AG04450 (cell line): ENCODE data around the gene KCNK15. TPM values are rescaled to one million over a fixed set of nuclear protein-coding genes. Genes with fewer than 3 reads are reported as not detected.
"Not testable (repeated sequence)": the region's sequence is repeated elsewhere in the genome, so short reads cannot be mapped to it uniquely, and the experiment has no call there.

Experiments used
- CTCF ChIA-PET: fragments of 300-600, 350-600 bp; formaldehyde crosslinking; extraction: SDS; loops from one replicate; lab custom pipeline; 2022; ENCODE audit warnings: antibody characterized with exemption, inconsistent platforms; lab: Charles Lee
- POLR2A ChIA-PET: fragments of 350-600 bp; formaldehyde crosslinking; extraction: SDS; loops from one replicate; lab custom pipeline; 2021; ENCODE audit warnings: antibody characterized with exemption, inconsistent platforms; lab: Yijun Ruan, JAX
- DNase-seq: peaks from one replicate; pipeline ENCODE4 v3.0.0-alpha.2; 2011; ENCODE audit warnings: low read depth, low spot score
- H3K27ac ChIP-seq: one replicate; pipeline ENCODE4 v1.5.1; 2012; ENCODE audit warnings: low read depth, low read length, control low read depth
- H3K27me3 ChIP-seq: one replicate; pipeline ENCODE4 v1.6.0; 2012; ENCODE audit warnings: low read length; ENCODE audit not compliant: control insufficient read depth, insufficient read depth
- H3K4me3 ChIP-seq: 2 replicates; pipeline ENCODE4 v1.5.1; 2011; ENCODE audit warnings: mild to moderate bottlenecking, low read depth, low read length, control low read depth
- H3K9me3 ChIP-seq: 2 replicates; pipeline ENCODE4 v1.5.1; 2012; ENCODE audit warnings: low read length; ENCODE audit not compliant: control insufficient read depth, insufficient read depth
- CTCF ChIP-seq: IDR thresholded peaks from 2 replicates; pipeline ENCODE4 v1.5.1; 2011; ENCODE audit warnings: low read depth, low read length, control low read depth, inconsistent platforms
- polyA minus RNA-seq: library from RNA; depleted of rRNA, polyadenylated mRNA; stranded (reverse); fragments of >200 nt; gene quantifications from 2 replicates; pipeline ENCODE4 v1.2.3, GENCODE V29; 2011; rRNA and poly(A)+ RNA removed
- polyA plus RNA-seq: library from polyadenylated mRNA; depleted of rRNA; stranded (reverse); fragments of >200 nt; gene quantifications from 2 replicates; pipeline ENCODE4 v1.2.3, GENCODE V29; 2011; rRNA removed

The KCNK15 gene
- polyA plus RNA-seq (not detected in 2 replicates), polyA minus RNA-seq (not detected in 2 replicates)

GRCh38 chr20:44745598-44746366, at the start of gene KCNK15:
TSS of gene KCNK15 (plus strand) at chr20:44745865. CDS start at chr20:44745911, 46 bp downstream.
- peak within 1 kb of the TSS; percentile 44 for H3K4me3 ChIP-seq
- ChIA-PET POLR2A (interaction anchor here (0.6 kb wide), 1 partner anchor 362 kb away, joined by 11 read pairs; no protein-coding TSS in a partner anchor), CTCF (interaction anchor here (0.6 to 3.2 kb wide), 6 partner anchors 9 to 1256 kb away, joined by 5 to 86 read pairs (median 11); no protein-coding TSS in a partner anchor)
- DNase-seq, result no peak
- peaks cover 64% of the 10 kb centered on the region for H3K27me3 ChIP-seq
- TF ChIP-seq CTCF, result no peak
- H3K27ac ChIP-seq, result no peak within 1 kb of the TSS
- no peaks in the 10 kb centered on the region; the same call in 1 of the 2 replicates for H3K9me3 ChIP-seq

- Histone ChIP-seq H3K9me3 (peaks cover 10% of the 10 kb centered on the region), H3K27ac (peak overlapping the region; percentile 32), H3K27me3 (no peaks in the 10 kb centered on the region), H3K4me3 (no peak overlapping the region)
- no peak for TF ChIP-seq CTCF
- POLR2A ChIA-PET, result no interaction called here
- CTCF ChIA-PET, result no interaction called here
- no peak for DNase-seq
These were observed 49.4 kb upstream of the KCNK15 start for GRCh38 chr20:44696315-44696714.

GRCh38 chr20:44697041-44697440, 48.6 kb upstream of the KCNK15 start:
- POLR2A ChIA-PET, result interaction anchor here (0.6 kb wide), 1 partner anchor 192 kb away, joined by 3 read pairs; no protein-coding TSS in a partner anchor
- not testable (repeated sequence) for DNase-seq

GRCh38 chr20:44698351-44698750, 47.3 kb upstream of the KCNK15 start:
- no peak overlapping the region for H3K4me3 ChIP-seq
- no peak for DNase-seq
- no peak overlapping the region for H3K27ac ChIP-seq
- peaks cover 6% of the 10 kb centered on the region for H3K9me3 ChIP-seq
- H3K27me3 ChIP-seq, result no peaks in the 10 kb centered on the region
- TF ChIP-seq CTCF, result no peak
- ChIA-PET CTCF (no interaction called here), POLR2A (interaction anchor here (0.8 kb wide), 1 partner anchor 9 kb away, joined by 6 read pairs; no protein-coding TSS in a partner anchor)

More at GRCh38 chr20:44697041-44697440, 48.6 kb upstream of the KCNK15 start:
- H3K9me3 ChIP-seq, H3K27me3 ChIP-seq, H3K27ac ChIP-seq, H3K4me3 ChIP-seq: not testable (repeated sequence)
- CTCF ChIA-PET, result interaction anchor here (0.7 to 1.1 kb wide), 4 partner anchors 9 to 373 kb away, joined by 3 to 7 read pairs (median 3); no protein-coding TSS in a partner anchor

- Histone ChIP-seq H3K9me3 (peaks cover 6% of the 10 kb centered on the region), H3K4me3 (no peak overlapping the region), H3K27me3 (peaks cover 2% of the 10 kb centered on the region), H3K27ac (no peak overlapping the region)
- TF ChIP-seq CTCF, result no peak
- ChIA-PET POLR2A (no interaction called here), CTCF (no interaction called here)
- DNase-seq, result no peak
These were observed 45.4 kb upstream of the KCNK15 start for GRCh38 chr20:44700306-44700705.
